ENCODE data around the gene APP.

- TF ChIP-seq CTCF (IDR thresholded peaks at IDR 0.05; ENCODE audit: insufficient read depth, low read length, poor library complexity, severe bottlenecking): no peak
- TF ChIP-seq EZH2phosphoT487 (conservative IDR thresholded peaks at IDR 0.05; ENCODE audit: low read length): no peak
Observed at GRCh38 chr21:26100573-26100972, 70.0 kb downstream of the APP start.
